Osteoblast (primary cell): Measurements from ENCODE around the gene GORASP2. TPM values are rescaled to one million over a fixed set of nuclear protein-coding genes. Genes with fewer than 3 reads are reported as not detected.

Experiments
- DNase-seq: peaks from one replicate; pipeline ENCODE4 v3.0.0; 2011; ENCODE audit warnings: low spot score, mixed read lengths; ENCODE audit not compliant: insufficient read length; ENCODE audit errors: missing footprints
- H2AFZ ChIP-seq: 2 replicates; pipeline ENCODE4 v1.6.0; 2011; ENCODE audit warnings: mild to moderate bottlenecking, low read length
- H3K27ac ChIP-seq: 2 replicates; pipeline ENCODE4 v1.5.1; 2011; ENCODE audit warnings: mild to moderate bottlenecking, low read depth, low read length, moderate library complexity
- H3K27me3 ChIP-seq: 2 replicates; pipeline ENCODE4 v1.6.0; 2012; ENCODE audit warnings: mild to moderate bottlenecking, control low read depth, inconsistent platforms, low read length, moderate library complexity; ENCODE audit not compliant: insufficient read depth
- H3K36me3 ChIP-seq: 2 replicates; pipeline ENCODE4 v1.5.1; 2011; ENCODE audit warnings: mild to moderate bottlenecking, low read length, control low read depth, moderate library complexity; ENCODE audit not compliant: insufficient read depth
- H3K4me1 ChIP-seq: 2 replicates; pipeline ENCODE4 v1.5.1; 2011; ENCODE audit warnings: mild to moderate bottlenecking, low read length, control low read depth, moderate library complexity; ENCODE audit not compliant: insufficient read depth
- H3K4me2 ChIP-seq: 2 replicates; pipeline ENCODE4 v1.6.0; 2011; ENCODE audit warnings: mild to moderate bottlenecking, low read length; ENCODE audit not compliant: insufficient read depth
- H3K4me3 ChIP-seq: fragments of 200-600 bp; sonication (generic); 3 replicates; pipeline ENCODE4 v1.5.1; 2012; ENCODE audit warnings: mild to moderate bottlenecking, low read length, inconsistent platforms; ENCODE audit not compliant: insufficient read depth
- H3K79me2 ChIP-seq: 2 replicates; pipeline ENCODE4 v1.6.0; 2012; ENCODE audit warnings: mild to moderate bottlenecking, low read length, control low read depth, inconsistent platforms; ENCODE audit not compliant: insufficient read depth
- H3K9me3 ChIP-seq: 2 replicates; pipeline ENCODE4 v1.5.1; 2011; ENCODE audit warnings: low read depth, low read length, control low read depth
- H4K20me1 ChIP-seq: 2 replicates; pipeline ENCODE4 v1.6.0; 2012; ENCODE audit warnings: mild to moderate bottlenecking, low read length, control low read depth; ENCODE audit not compliant: insufficient read depth
- CTCF ChIP-seq: IDR thresholded peaks from 2 replicates; pipeline ENCODE4 v1.5.1; 2011; ENCODE audit warnings: mild to moderate bottlenecking, low read depth, low read length, moderate library complexity; ENCODE audit errors: extremely low read depth
- total RNA-seq: library from RNA; depleted of rRNA; stranded (reverse); fragments of >200 nt; gene quantifications from 2 replicates; pipeline ENCODE4 v1.2.3, GENCODE V29; 2012

GORASP2 gene
- total RNA-seq, 1 donor, result 51.8 TPM

GRCh38 chr2:170885130-170885791 lies 43.8 kb upstream of the GORASP2 start:
- H3K79me2 ChIP-seq, result no peaks in the 10 kb centered on the region

GRCh38 chr2:170886386-170886785 lies 42.7 kb upstream of the GORASP2 start:
- peaks cover 15% of the 10 kb centered on the region for H3K4me1 ChIP-seq
- no peak overlapping the region for H2AFZ ChIP-seq
- no peaks in the 10 kb centered on the region for H3K79me2 ChIP-seq
- no peaks in the 10 kb centered on the region for H3K36me3 ChIP-seq
- H3K9me3 ChIP-seq, result no peaks in the 10 kb centered on the region
- DNase-seq, result no peak
- H3K4me2 ChIP-seq, result peak overlapping the region; percentile 19
- H4K20me1 ChIP-seq, result no peaks in the 10 kb centered on the region
- no peak overlapping the region for H3K27ac ChIP-seq
- H3K27me3 ChIP-seq, result peaks cover 26% of the 10 kb centered on the region
- no peak for TF ChIP-seq CTCF
- no peak overlapping the region for H3K4me3 ChIP-seq

More at GRCh38 chr2:170885130-170885791, 43.8 kb upstream of the GORASP2 start:
- Histone ChIP-seq H3K4me1 (peaks cover 15% of the 10 kb centered on the region), H3K9me3 (no peaks in the 10 kb centered on the region), H3K4me2 (no peak overlapping the region), H3K27me3 (peaks cover 27% of the 10 kb centered on the region), H2AFZ (no peak overlapping the region), H3K36me3 (no peaks in the 10 kb centered on the region), H3K4me3 (no peak overlapping the region), H3K27ac (no peak overlapping the region), H4K20me1 (no peaks in the 10 kb centered on the region)
- no peak for DNase-seq
- peak; percentile 18 for TF ChIP-seq CTCF

- no peak for DNase-seq
Observed at GRCh38 chr2:170887496-170887895, 41.6 kb upstream of the GORASP2 start.

More at GRCh38 chr2:170887496-170887895, 41.6 kb upstream of the GORASP2 start:
- Histone ChIP-seq H3K27me3 (peaks cover 18% of the 10 kb centered on the region), H3K4me3 (no peak overlapping the region), H2AFZ (no peak overlapping the region), H3K36me3 (no peaks in the 10 kb centered on the region), H3K27ac (no peak overlapping the region), H3K4me2 (no peak overlapping the region), H3K9me3 (no peaks in the 10 kb centered on the region), H4K20me1 (no peaks in the 10 kb centered on the region), H3K79me2 (no peaks in the 10 kb centered on the region), H3K4me1 (peaks cover 15% of the 10 kb centered on the region)
- TF ChIP-seq CTCF, result no peak
